H9 (cell line): ENCODE measurements around the gene BTBD7. TPM values are rescaled to one million over a fixed set of nuclear protein-coding genes. Genes with fewer than 3 reads are reported as not detected.

Experiments used
- DNase-seq: peaks from one replicate; pipeline ENCODE4 v3.0.0-alpha.2; 2017
- H2AFZ ChIP-seq: one replicate; pipeline ENCODE4 v1.6.1; 2013; ENCODE audit warnings: mild to moderate bottlenecking, low read length, control low read depth, moderate library complexity
- H2AK5ac ChIP-seq: 2 replicates; pipeline ENCODE4 v1.6.1; 2013; ENCODE audit warnings: low read length, control low read depth, mixed read lengths; ENCODE audit not compliant: insufficient read length
- H2BK120ac ChIP-seq: one replicate; pipeline ENCODE4 v1.6.1; 2013; ENCODE audit warnings: low read depth, mild to moderate bottlenecking, low read length, control low read depth, inconsistent platforms; ENCODE audit not compliant: poor library complexity, severe bottlenecking
- H2BK12ac ChIP-seq: 2 replicates; pipeline ENCODE4 v1.6.1; 2013; ENCODE audit warnings: low read length, control low read depth, mixed read lengths, low read depth; ENCODE audit not compliant: insufficient read length
- H2BK15ac ChIP-seq: 2 replicates; pipeline ENCODE4 v1.6.1; 2013; ENCODE audit warnings: low read depth, low read length, control low read depth
- H2BK20ac ChIP-seq: one replicate; pipeline ENCODE4 v1.6.1; 2013; ENCODE audit warnings: low read depth, mild to moderate bottlenecking, low read length, control low read depth, inconsistent platforms; ENCODE audit not compliant: poor library complexity, severe bottlenecking
- H2BK5ac ChIP-seq: 2 replicates; pipeline ENCODE4 v1.6.1; 2013; ENCODE audit warnings: low read length, control low read depth, mixed read lengths; ENCODE audit not compliant: insufficient read length
- H3K14ac ChIP-seq: 2 replicates; pipeline ENCODE4 v1.6.1; 2013; ENCODE audit warnings: low read length, control low read depth; ENCODE audit not compliant: insufficient read depth
- H3K18ac ChIP-seq: 2 replicates; pipeline ENCODE4 v1.6.1; 2013; ENCODE audit warnings: low read depth, mild to moderate bottlenecking, mixed read lengths, low read length, control low read depth; ENCODE audit not compliant: insufficient read length
- H3K23ac ChIP-seq: 2 replicates; pipeline ENCODE4 v1.6.1; 2013; ENCODE audit warnings: low read length, control low read depth, mixed read lengths, low read depth; ENCODE audit not compliant: insufficient read length
- H3K23me2 ChIP-seq: 2 replicates; pipeline ENCODE4 v1.6.1; 2013; ENCODE audit warnings: low read depth, mild to moderate bottlenecking, mixed read lengths, low read length, control low read depth; ENCODE audit not compliant: insufficient read length, poor library complexity, severe bottlenecking
- H3K27ac ChIP-seq: 2 replicates; pipeline ENCODE4 v1.5.1; 2013; ENCODE audit warnings: low read length, control low read depth, mixed read lengths, low read depth; ENCODE audit not compliant: insufficient read length
- H3K27me3 ChIP-seq: 2 replicates; pipeline ENCODE4 v1.6.1; 2013; ENCODE audit warnings: low read length, control low read depth, inconsistent platforms; ENCODE audit not compliant: insufficient read depth
- H3K4ac ChIP-seq: 2 replicates; pipeline ENCODE4 v1.6.1; 2013; ENCODE audit warnings: low read depth, mild to moderate bottlenecking, control low read depth, inconsistent platforms, low read length, moderate library complexity
- H3K4me1 ChIP-seq: 2 replicates; pipeline ENCODE4 v1.6.1; 2013; ENCODE audit warnings: low read length, control low read depth, inconsistent platforms; ENCODE audit not compliant: insufficient read depth
- H3K4me2 ChIP-seq: 2 replicates; pipeline ENCODE4 v1.6.1; 2013; ENCODE audit warnings: low read length, control low read depth, mixed read lengths; ENCODE audit not compliant: insufficient read length, insufficient read depth
- H3K56ac ChIP-seq: 2 replicates; pipeline ENCODE4 v1.6.1; 2013; ENCODE audit warnings: low read depth, mild to moderate bottlenecking, mixed read lengths, low read length, control low read depth; ENCODE audit not compliant: insufficient read length
- H3K79me1 ChIP-seq: 2 replicates; pipeline ENCODE4 v1.6.1; 2013; ENCODE audit warnings: low read depth, mild to moderate bottlenecking, moderate library complexity, low read length, control low read depth, inconsistent platforms; ENCODE audit not compliant: insufficient read depth, poor library complexity, severe bottlenecking
- H3K79me2 ChIP-seq: 2 replicates; pipeline ENCODE4 v1.6.1; 2013; ENCODE audit warnings: low read length, control low read depth, inconsistent platforms; ENCODE audit not compliant: insufficient read depth
- H3K9ac ChIP-seq: 2 replicates; pipeline ENCODE4 v1.6.1; 2013; ENCODE audit warnings: low read length, control low read depth, mixed read lengths; ENCODE audit not compliant: insufficient read length; ENCODE audit errors: extremely low read depth
- H3K9me3 ChIP-seq: one replicate; pipeline ENCODE4 v1.6.1; 2013; ENCODE audit warnings: low read depth, low read length, inconsistent platforms; ENCODE audit not compliant: control insufficient read depth
- H3T11ph ChIP-seq: one replicate; pipeline ENCODE4 v1.6.1; 2013; ENCODE audit warnings: mild to moderate bottlenecking, low read length, control low read depth, inconsistent platforms
- H4K20me1 ChIP-seq: one replicate; pipeline ENCODE4 v1.6.1; 2013; ENCODE audit not compliant: control insufficient read depth, insufficient read length, insufficient read depth
- H4K5ac ChIP-seq: 2 replicates; pipeline ENCODE4 v1.6.1; 2013; ENCODE audit warnings: low read depth, mild to moderate bottlenecking, mixed read lengths, low read length, control low read depth; ENCODE audit not compliant: insufficient read length
- H4K8ac ChIP-seq: replicated peaks from 2 replicates; pipeline ENCODE4 v1.6.1; 2013; ENCODE audit warnings: low read length, control low read depth, mixed read lengths, low read depth; ENCODE audit not compliant: insufficient read length
- H4K91ac ChIP-seq: 2 replicates; pipeline ENCODE4 v1.6.1; 2013; ENCODE audit warnings: low read depth, mild to moderate bottlenecking, moderate library complexity, mixed read lengths, low read length, control low read depth; ENCODE audit not compliant: insufficient read length
- H3K27ac Mint-ChIP-seq, 3 experiments: 2 replicates in 2 of 3; 3 replicates in 1 of 3; pipeline ENCODE4 v1.8.0; 2020 to 2021; ENCODE audit warnings: mixed read lengths in 3 of 3, mild to moderate bottlenecking in 1 of 3, moderate library complexity in 1 of 3
- H3K27me3 Mint-ChIP-seq: 2 replicates; pipeline ENCODE4 v1.8.0; 2021; ENCODE audit warnings: low read depth, mild to moderate bottlenecking, moderate library complexity, mixed read lengths
- H3K36me3 Mint-ChIP-seq, 3 experiments: 2 replicates in 2 of 3; 3 replicates in 1 of 3; pipeline ENCODE4 v1.8.0; 2020 to 2021; ENCODE audit warnings: low read depth in 3 of 3, mixed read lengths in 3 of 3; ENCODE audit not compliant: insufficient read depth in 1 of 3
- H3K4me1 Mint-ChIP-seq, 2 experiments: 2 replicates each; pipeline ENCODE4 v1.8.0; 2020; ENCODE audit warnings: mixed read lengths in 2 of 2
- H3K4me3 Mint-ChIP-seq, 2 experiments: 2 replicates in 1 of 2; 3 replicates in 1 of 2; pipeline ENCODE4 v1.8.0; 2020 to 2021; ENCODE audit warnings: mild to moderate bottlenecking in 2 of 2, mixed read lengths in 2 of 2, moderate library complexity in 1 of 2
- H3K9me3 Mint-ChIP-seq, 2 experiments: 2 replicates in 1 of 2; 3 replicates in 1 of 2; pipeline ENCODE4 v1.8.0; 2020; ENCODE audit warnings: mild to moderate bottlenecking in 2 of 2, mixed read lengths in 2 of 2, moderate library complexity in 1 of 2
- WGBS: extraction: QIAGEN DNeasy Blood & Tissue Kit; methylation state at CpG from one replicate; pipeline ENCODE4 v1.1.7; 2013; ENCODE audit warnings: missing lambda C conversion rate, low lambda C conversion rate, mixed read lengths; ENCODE audit not compliant: insufficient read length; ENCODE audit errors: extremely low coverage; 5-methylcytosine and 5-hydroxymethylcytosine counted together
- total RNA-seq: library from RNA; stranded (reverse); gene quantifications from 2 replicates; pipeline ENCODE4 v1.2.1, GENCODE V29; 2021
- TF ChIP-seq, protein P1 (sequence below): fragments of 200-600 bp; sonication (generic); conservative IDR thresholded peaks from 3 replicates; pipeline ENCODE4 v1.8.0; 2021; ENCODE audit warnings: antibody characterized with exemption, mild to moderate bottlenecking

BTBD7 gene
- total RNA-seq, 1 experiment from 2014 or later, result 44.1 TPM

DNA sequence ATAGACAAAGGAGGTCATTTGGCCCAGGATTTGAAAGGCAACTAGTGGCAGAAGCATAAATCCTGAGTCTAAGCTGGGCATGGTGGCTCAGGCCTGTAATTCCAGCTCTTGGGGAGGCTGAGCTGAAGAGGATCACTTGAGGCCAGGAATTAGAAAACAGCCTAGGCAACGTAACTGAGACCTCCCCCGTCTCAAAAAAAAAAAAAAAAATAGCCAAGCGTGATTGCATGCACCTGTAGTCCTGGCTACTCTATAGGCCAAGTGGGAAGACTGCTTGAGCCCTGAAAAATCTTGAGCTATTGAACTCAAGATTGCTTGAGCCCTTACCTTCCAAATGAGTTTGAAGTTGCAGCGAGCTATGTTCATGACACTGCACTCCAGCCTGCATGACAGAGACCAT is 133.8 kb downstream of the BTBD7 start:
- Histone ChIP-seq H3K9ac (no peak overlapping the region), H3K27ac (no peak overlapping the region), H3K14ac (no peak overlapping the region), H2BK15ac (no peak overlapping the region), H3K27me3 (no peaks in the 10 kb centered on the region; the same call in 1 of the 2 replicates), H3K56ac (no peak overlapping the region), H3T11ph (no peak overlapping the region), H4K20me1 (no peaks in the 10 kb centered on the region), H2BK12ac (no peak overlapping the region), H4K5ac (no peak overlapping the region), H3K9me3 (no peaks in the 10 kb centered on the region), H2BK5ac (no peak overlapping the region), H4K91ac (no peak overlapping the region), H4K8ac (no peak overlapping the region), H3K79me2 (no peaks in the 10 kb centered on the region), H3K79me1 (no peaks in the 10 kb centered on the region), H2AFZ (no peak overlapping the region), H3K18ac (no peak overlapping the region), H2BK120ac (no peak overlapping the region), H3K23ac (no peak overlapping the region), H3K23me2 (no peaks in the 10 kb centered on the region), H3K4ac (no peak overlapping the region), H2AK5ac (no peak overlapping the region), H3K4me1 (no peaks in the 10 kb centered on the region), H2BK20ac (no peak overlapping the region), H3K4me2 (no peak overlapping the region)
- no peak for DNase-seq
- Mint-ChIP-seq H3K36me3 (no peaks in the 10 kb centered on the region), H3K4me3 (no peak overlapping the region), H3K27me3 (no peaks in the 10 kb centered on the region), H3K9me3 (no peaks in the 10 kb centered on the region), H3K4me1 (no peaks in the 10 kb centered on the region), H3K27ac (0 out of 7 replicates have a peak overlapping the region, but pooled peaks of 1 of the 3 experiments have one; percentile 16)
- no CpG with 5 or more reads among the region's 4 CpGs for WGBS
- TF ChIP-seq, protein P1, sequence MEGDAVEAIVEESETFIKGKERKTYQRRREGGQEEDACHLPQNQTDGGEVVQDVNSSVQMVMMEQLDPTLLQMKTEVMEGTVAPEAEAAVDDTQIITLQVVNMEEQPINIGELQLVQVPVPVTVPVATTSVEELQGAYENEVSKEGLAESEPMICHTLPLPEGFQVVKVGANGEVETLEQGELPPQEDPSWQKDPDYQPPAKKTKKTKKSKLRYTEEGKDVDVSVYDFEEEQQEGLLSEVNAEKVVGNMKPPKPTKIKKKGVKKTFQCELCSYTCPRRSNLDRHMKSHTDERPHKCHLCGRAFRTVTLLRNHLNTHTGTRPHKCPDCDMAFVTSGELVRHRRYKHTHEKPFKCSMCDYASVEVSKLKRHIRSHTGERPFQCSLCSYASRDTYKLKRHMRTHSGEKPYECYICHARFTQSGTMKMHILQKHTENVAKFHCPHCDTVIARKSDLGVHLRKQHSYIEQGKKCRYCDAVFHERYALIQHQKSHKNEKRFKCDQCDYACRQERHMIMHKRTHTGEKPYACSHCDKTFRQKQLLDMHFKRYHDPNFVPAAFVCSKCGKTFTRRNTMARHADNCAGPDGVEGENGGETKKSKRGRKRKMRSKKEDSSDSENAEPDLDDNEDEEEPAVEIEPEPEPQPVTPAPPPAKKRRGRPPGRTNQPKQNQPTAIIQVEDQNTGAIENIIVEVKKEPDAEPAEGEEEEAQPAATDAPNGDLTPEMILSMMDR, result no peak
